ENCODE measurements around the gene RFX8.

The RFX8 gene

DNA sequence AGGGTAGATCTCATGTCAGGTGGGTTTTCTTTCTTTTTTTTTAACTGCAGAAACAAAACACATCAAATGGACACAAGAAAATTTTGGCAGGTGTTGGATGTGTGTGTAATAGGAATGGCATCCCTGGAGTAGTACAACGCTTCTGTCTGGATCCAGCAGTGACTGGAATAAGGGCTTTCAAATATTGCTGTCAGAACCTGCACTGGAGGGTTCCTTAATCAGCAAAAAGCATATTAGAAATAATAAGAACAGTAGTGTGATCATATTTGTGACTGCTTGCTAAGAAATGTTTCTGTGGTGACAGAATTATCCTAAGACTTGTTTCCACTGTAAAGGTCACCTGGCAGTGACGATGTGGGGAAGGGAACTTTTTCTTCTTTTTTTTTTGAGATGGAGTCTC, 118.4 kb downstream of the RFX8 start:
- H4K20me1 ChIP-seq (ENCODE audit: low read depth, low read length), result no peaks in the 10 kb centered on the region
- TF ChIP-seq, protein P1, sequence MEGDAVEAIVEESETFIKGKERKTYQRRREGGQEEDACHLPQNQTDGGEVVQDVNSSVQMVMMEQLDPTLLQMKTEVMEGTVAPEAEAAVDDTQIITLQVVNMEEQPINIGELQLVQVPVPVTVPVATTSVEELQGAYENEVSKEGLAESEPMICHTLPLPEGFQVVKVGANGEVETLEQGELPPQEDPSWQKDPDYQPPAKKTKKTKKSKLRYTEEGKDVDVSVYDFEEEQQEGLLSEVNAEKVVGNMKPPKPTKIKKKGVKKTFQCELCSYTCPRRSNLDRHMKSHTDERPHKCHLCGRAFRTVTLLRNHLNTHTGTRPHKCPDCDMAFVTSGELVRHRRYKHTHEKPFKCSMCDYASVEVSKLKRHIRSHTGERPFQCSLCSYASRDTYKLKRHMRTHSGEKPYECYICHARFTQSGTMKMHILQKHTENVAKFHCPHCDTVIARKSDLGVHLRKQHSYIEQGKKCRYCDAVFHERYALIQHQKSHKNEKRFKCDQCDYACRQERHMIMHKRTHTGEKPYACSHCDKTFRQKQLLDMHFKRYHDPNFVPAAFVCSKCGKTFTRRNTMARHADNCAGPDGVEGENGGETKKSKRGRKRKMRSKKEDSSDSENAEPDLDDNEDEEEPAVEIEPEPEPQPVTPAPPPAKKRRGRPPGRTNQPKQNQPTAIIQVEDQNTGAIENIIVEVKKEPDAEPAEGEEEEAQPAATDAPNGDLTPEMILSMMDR (IDR thresholded peaks at IDR 0.05; ENCODE audit: insufficient read depth, low read length, poor library complexity, severe bottlenecking), result no peak
- no peak for TF ChIP-seq EZH2phosphoT487 (conservative IDR thresholded peaks at IDR 0.05; ENCODE audit: low read length)
- no peaks in the 10 kb centered on the region for H3K9me2 ChIP-seq (replicated peaks; ENCODE audit: insufficient read depth, low read length)
- H3K4me2 ChIP-seq (ENCODE audit: low read depth, low read length, poor library complexity, severe bottlenecking), result no peak overlapping the region
- H2AFZ ChIP-seq (ENCODE audit: low read depth, low read length, severe bottlenecking), result no peak overlapping the region
- no peaks in the 10 kb centered on the region for H3F3A ChIP-seq (ENCODE audit: insufficient read depth)
- H3K9me3 ChIP-seq (ENCODE audit: insufficient read depth, low read length), result no peaks in the 10 kb centered on the region
- H3K4me3 ChIP-seq (ENCODE audit: insufficient read depth, low read length, poor library complexity, severe bottlenecking), result no peak overlapping the region
- no peak overlapping the region for H3K27ac ChIP-seq (ENCODE audit: low read depth, low read length)
- H3K79me2 ChIP-seq (ENCODE audit: insufficient read depth, low read length), result no peaks in the 10 kb centered on the region
- H3K27me3 ChIP-seq (ENCODE audit: low read length), result no peaks in the 10 kb centered on the region
- no peaks in the 10 kb centered on the region for H3K36me3 ChIP-seq (ENCODE audit: low read length)
- no peak overlapping the region for H3K9ac ChIP-seq (ENCODE audit: low read length)

DNA sequence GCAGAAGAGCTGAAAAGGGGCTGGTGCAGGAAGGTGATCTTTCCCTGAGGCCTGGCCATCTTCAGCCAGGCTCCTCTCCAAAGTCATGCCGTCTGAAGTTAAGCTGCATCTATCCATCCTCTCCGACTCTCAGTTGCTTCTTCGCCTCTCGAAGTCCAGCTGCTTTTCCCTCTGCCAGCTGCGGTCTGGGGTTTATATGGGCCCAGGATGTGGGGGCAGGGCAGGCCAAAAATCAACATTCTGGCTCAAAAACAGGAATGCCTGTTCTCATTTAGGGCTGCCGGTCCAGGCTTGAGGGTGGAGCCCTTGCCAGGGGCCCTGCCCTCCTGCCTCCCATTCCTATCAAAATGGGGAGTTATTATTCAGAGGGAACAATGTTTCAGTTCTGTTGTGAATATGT, 118.9 kb downstream of the RFX8 start:
- no peak overlapping the region for H3K4me3 ChIP-seq (ENCODE audit: insufficient read depth, low read length, poor library complexity, severe bottlenecking)
- no peaks in the 10 kb centered on the region for H3K9me2 ChIP-seq (replicated peaks; ENCODE audit: insufficient read depth, low read length)
- H3K9me3 ChIP-seq (ENCODE audit: insufficient read depth, low read length), result no peaks in the 10 kb centered on the region
- H3K27me3 ChIP-seq (ENCODE audit: low read length), result no peaks in the 10 kb centered on the region
- no peaks in the 10 kb centered on the region for H3F3A ChIP-seq (ENCODE audit: insufficient read depth)
- H3K4me2 ChIP-seq (ENCODE audit: low read depth, low read length, poor library complexity, severe bottlenecking), result no peak overlapping the region
- TF ChIP-seq, protein P1 (IDR thresholded peaks at IDR 0.05; ENCODE audit: insufficient read depth, low read length, poor library complexity, severe bottlenecking), result no peak
- TF ChIP-seq EZH2phosphoT487 (conservative IDR thresholded peaks at IDR 0.05; ENCODE audit: low read length), result no peak
- no peak overlapping the region for H2AFZ ChIP-seq (ENCODE audit: low read depth, low read length, severe bottlenecking)
- H3K79me2 ChIP-seq (ENCODE audit: insufficient read depth, low read length), result no peaks in the 10 kb centered on the region
- H3K27ac ChIP-seq (ENCODE audit: low read depth, low read length), result no peak overlapping the region
- H3K9ac ChIP-seq (ENCODE audit: low read length), result no peak overlapping the region
- H3K36me3 ChIP-seq (ENCODE audit: low read length), result no peaks in the 10 kb centered on the region
- H4K20me1 ChIP-seq (ENCODE audit: low read depth, low read length), result no peaks in the 10 kb centered on the region

DNA sequence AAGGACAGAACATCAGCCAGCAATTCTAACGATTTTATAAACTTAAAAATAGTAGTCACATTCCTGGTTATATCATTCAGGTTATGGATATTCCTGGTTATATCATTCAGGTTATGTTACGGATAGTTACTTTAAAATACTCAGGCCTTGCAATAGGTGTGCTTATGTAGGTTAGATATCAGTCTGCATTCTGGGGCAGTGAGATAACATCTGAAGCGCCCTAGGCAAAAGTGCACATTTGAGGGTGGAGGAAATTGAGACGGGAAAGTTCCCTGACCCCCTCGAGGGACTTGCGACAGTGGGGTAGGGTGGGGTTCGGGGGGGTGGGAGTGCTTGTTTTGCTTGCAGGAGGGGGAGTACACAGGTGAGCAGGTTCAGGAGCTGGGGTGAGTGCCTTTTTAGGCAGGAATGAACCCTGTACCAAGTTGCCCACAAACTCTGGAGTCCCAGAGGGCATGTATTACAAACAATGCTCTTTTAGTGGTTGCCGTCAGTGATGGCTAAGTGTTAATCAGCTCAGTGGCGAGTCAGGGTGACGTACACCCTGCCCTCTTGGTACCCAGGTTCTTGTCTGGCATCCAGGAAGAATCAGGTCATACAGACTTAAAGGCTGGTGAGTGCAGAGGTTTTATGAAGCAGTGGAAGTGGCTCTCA, 119.4 kb downstream of the RFX8 start:
- no peaks in the 10 kb centered on the region for H3K36me3 ChIP-seq (ENCODE audit: low read length)
- H4K20me1 ChIP-seq (ENCODE audit: low read depth, low read length), result no peaks in the 10 kb centered on the region
- no peaks in the 10 kb centered on the region for H3K79me2 ChIP-seq (ENCODE audit: insufficient read depth, low read length)
- H3F3A ChIP-seq (ENCODE audit: insufficient read depth), result no peaks in the 10 kb centered on the region
- H2AFZ ChIP-seq (ENCODE audit: low read depth, low read length, severe bottlenecking), result no peak overlapping the region
- no peak overlapping the region for H3K4me3 ChIP-seq (ENCODE audit: insufficient read depth, low read length, poor library complexity, severe bottlenecking)
- no peak overlapping the region for H3K27ac ChIP-seq (ENCODE audit: low read depth, low read length)
- no peak overlapping the region for H3K9ac ChIP-seq (ENCODE audit: low read length)
- no peaks in the 10 kb centered on the region for H3K9me3 ChIP-seq (ENCODE audit: insufficient read depth, low read length)
- no peak overlapping the region for H3K4me2 ChIP-seq (ENCODE audit: low read depth, low read length, poor library complexity, severe bottlenecking)
- TF ChIP-seq, protein P1 (IDR thresholded peaks at IDR 0.05; ENCODE audit: insufficient read depth, low read length, poor library complexity, severe bottlenecking), result no peak
- no peak for TF ChIP-seq EZH2phosphoT487 (conservative IDR thresholded peaks at IDR 0.05; ENCODE audit: low read length)
- no peaks in the 10 kb centered on the region for H3K9me2 ChIP-seq (replicated peaks; ENCODE audit: insufficient read depth, low read length)
- no peaks in the 10 kb centered on the region for H3K27me3 ChIP-seq (ENCODE audit: low read length)

Measured in SU-DHL-6 (cell line).